GM19240 (cell line): ENCODE measurements around the gene ENOX2.

Source experiments
- DNase-seq: peaks from one replicate; pipeline ENCODE4 v3.0.0; 2011; ENCODE audit warnings: low spot score; ENCODE audit not compliant: insufficient read length

Gene ENOX2

DNA sequence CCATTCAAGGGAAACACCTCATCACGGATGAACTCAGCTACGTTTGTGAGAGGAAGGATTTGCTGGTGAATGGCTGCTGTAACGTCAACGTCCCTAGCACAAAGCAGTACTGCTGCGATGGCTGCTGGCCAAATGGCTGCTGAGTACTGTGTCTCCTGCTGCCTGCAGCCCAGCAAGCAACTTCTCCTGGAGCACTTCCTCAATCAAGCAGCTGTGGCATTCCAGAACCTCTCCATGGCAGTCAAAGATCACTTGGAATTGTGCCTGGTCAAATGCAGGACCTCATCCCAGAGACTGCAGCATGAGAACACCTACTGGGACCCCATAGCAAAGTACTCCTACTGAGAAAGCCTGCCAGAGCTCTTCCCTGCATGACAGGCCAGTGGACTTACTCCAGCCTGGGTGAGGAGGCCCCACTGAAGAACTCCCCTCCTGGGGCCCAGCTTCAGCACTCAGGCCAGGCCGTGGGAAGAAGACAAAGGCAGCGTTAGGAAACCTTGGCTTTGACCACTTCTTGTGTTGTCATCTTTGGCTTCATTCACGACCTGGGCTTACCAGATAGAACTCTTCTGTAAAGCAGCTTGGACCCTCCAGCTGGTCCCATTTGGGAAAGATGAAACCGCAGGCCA lies 256.9 kb downstream of the ENOX2 start:
- DNase-seq = no peak

GRCh38 chrX:130637591-130637990 lies 265.4 kb downstream of the ENOX2 start:
- no peak for DNase-seq

DNA sequence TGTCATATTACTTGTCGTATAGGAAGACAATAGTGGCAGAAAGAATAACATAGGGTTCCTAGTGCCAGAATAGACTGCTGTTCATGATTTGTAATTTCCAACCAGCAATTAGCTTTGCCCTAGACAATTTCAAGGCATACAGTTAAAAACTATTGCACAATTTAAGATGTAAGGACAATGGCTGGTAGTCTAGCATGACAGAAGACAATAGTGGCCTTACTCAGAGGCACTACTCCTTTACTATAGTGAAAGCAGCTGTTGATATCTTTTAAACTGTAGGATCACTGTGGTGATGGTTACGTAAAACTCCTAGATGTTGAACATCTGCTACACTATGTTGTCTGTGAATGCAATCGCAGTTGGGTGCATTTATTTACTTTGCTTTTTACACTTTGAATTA lies 266.7 kb downstream of the ENOX2 start:
- DNase-seq = no peak

DNA sequence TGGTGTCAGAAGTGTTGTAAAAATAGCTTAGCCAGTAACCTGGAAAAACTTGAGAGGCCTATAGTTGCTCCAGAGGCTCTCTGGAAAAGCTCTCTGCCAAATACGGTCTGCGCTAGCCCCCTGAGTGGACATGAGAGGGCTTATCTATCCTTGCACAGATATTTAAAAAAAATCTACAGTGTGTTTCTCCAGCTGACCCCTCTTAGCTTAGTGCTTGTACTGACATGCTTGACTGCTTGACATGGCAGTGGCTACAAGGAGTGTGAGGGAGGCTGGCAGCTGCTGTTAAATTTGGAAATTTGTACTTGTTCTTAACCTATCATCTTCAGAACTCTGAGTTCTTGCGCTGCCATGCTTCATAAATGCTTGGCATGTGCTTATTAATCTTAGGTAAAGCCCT lies 272.0 kb downstream of the ENOX2 start:
- no peak for DNase-seq

- no peak for DNase-seq
These were observed 274.5 kb downstream of the ENOX2 start for GRCh38 chrX:130628516-130628915.

DNA sequence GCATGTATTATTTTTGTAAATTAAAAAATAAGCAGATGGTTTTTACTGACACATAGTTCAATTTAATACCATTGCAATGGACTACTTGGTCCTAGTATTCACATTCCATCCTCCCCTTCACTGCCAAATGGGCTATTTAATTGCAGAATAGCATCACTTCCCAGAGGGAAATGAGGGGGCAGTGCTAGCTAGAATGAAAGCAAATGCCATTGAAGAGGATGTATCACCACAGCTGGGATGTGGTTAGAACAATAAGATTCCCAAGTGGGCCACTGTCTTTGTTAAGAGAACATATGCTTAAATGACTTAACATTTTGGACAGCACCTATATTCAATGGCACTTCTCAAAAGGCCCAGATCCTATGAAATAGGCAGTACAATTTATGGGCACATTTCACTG lies 276.5 kb downstream of the ENOX2 start:
- no peak for DNase-seq

- no peak for DNase-seq
These were observed 277.6 kb downstream of the ENOX2 start for GRCh38 chrX:130625386-130625785.

- DNase-seq = no peak
These were observed 279.5 kb downstream of the ENOX2 start for GRCh38 chrX:130623518-130623917.

- no peak for DNase-seq
These were observed 287.1 kb downstream of the ENOX2 start for GRCh38 chrX:130615941-130616340.

DNA sequence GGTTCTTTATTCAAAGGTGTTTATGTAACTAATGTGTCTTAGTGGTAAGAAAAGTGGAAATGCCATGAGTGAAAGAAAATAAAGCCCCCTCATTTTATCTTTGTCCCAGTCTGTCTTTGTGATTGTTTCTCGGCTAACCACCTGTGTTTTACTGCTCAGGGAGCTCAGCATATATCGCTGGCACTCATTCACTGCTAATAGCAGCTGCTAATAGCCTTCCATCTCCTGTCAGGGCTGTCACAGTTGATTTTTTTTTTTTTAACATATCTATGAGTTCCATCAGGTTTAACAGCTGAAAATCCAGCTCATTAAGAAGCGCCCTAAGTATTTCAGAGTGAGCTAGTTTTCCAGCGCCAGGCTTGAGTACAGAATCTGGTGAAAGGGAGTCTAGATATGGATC lies 295.6 kb downstream of the ENOX2 start:
- DNase-seq = no peak

GRCh38 chrX:130606425-130606824 lies 296.6 kb downstream of the ENOX2 start:
- DNase-seq = no peak

- DNase-seq = no peak
These were observed 298.1 kb downstream of the ENOX2 start for GRCh38 chrX:130604882-130605281.

GRCh38 chrX:130594453-130594916 lies 308.5 kb downstream of the ENOX2 start:
- no peak for DNase-seq

GRCh38 chrX:130593911-130594310 lies 309.1 kb downstream of the ENOX2 start:
- DNase-seq = no peak

GRCh38 chrX:130592204-130592603 lies 310.8 kb downstream of the ENOX2 start:
- no peak for DNase-seq

DNA sequence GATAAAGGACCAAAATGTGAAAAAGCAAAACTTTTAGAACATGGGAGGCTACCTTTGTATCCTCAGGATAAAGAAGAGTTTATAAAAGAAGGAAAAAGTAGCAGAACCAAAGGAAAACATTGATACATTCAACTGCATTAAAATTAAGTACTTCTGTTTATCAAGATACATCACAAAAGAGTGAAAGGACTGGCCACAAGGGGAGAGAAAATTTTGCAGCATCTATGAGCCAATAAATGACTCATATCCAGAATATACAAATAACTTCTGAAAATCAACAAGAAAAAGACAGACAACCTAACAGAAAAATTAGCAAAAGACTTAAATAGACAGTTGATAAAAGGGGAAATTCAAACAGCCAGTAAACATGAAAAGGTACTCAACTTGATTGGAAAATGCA lies 324.1 kb downstream of the ENOX2 start:
- DNase-seq = no peak

- DNase-seq = no peak
These were observed 325.6 kb downstream of the ENOX2 start for GRCh38 chrX:130577431-130577830.

- DNase-seq = peak; percentile 16
These were observed 327.1 kb downstream of the ENOX2 start for GRCh38 chrX:130575831-130576389.
